NCI-H524 treated with DMSO at 0.1 percent for 48 hours (cell line): ENCODE data around the gene TUBD1.
A peak's percentile ranks its signal among the peaks of the same experiment; 100 is the strongest.
"Not testable (repeated sequence)": the region's sequence is repeated elsewhere in the genome, so short reads cannot be mapped to it uniquely, and the experiment has no call there.

Experiments used
- DNase-seq: peaks from one replicate; lab custom pipeline; 2025; lab: John Stamatoyannopoulos, UW

Gene TUBD1

GRCh38 chr17:59844884-59845594 is 47.7 kb downstream of the TUBD1 start:
- no peak for DNase-seq

GRCh38 chr17:59842901-59843652 is 49.7 kb downstream of the TUBD1 start:
- DNase-seq: no peak

GRCh38 chr17:59841882-59842263 is 50.9 kb downstream of the TUBD1 start:
- DNase-seq: not testable (repeated sequence)

GRCh38 chr17:59841091-59841881 is 51.5 kb downstream of the TUBD1 start:
- not testable (repeated sequence) for DNase-seq

GRCh38 chr17:59840329-59841090 is 52.2 kb downstream of the TUBD1 start:
- DNase-seq: no peak

- DNase-seq: no peak
Measured at GRCh38 chr17:59839651-59840328, 53.0 kb downstream of the TUBD1 start.

- DNase-seq: no peak
Measured at GRCh38 chr17:59838052-59838916, 54.5 kb downstream of the TUBD1 start.

- DNase-seq: no peak
Measured at GRCh38 chr17:59837308-59838051, 55.3 kb downstream of the TUBD1 start.

- no peak for DNase-seq
Measured at GRCh38 chr17:59832883-59833379, 59.8 kb downstream of the TUBD1 start.

- no peak for DNase-seq
Measured at GRCh38 chr17:59830846-59831486, 61.8 kb downstream of the TUBD1 start.

GRCh38 chr17:59830007-59830630 is 62.6 kb downstream of the TUBD1 start:
- DNase-seq: peak; percentile 23

- peak; percentile 96 for DNase-seq
Measured at GRCh38 chr17:59829217-59830006, 63.3 kb downstream of the TUBD1 start.

GRCh38 chr17:59828819-59829216 is 63.9 kb downstream of the TUBD1 start:
- not testable (repeated sequence) for DNase-seq

GRCh38 chr17:59828478-59828760 is 64.3 kb downstream of the TUBD1 start:
- peak; percentile 84 for DNase-seq

GRCh38 chr17:59827721-59828477 is 64.8 kb downstream of the TUBD1 start:
- DNase-seq: no peak

GRCh38 chr17:59826706-59827453 is 65.9 kb downstream of the TUBD1 start:
- DNase-seq: no peak
